Measurements from ENCODE around the gene MLYCD. TPM values are rescaled to one million over a fixed set of nuclear protein-coding genes. Genes with fewer than 3 reads are reported as not detected.

The MLYCD gene
- total and polyA plus RNA-seq, 10 of the 15 experiments (the other 5 are each of a cell fraction or from before 2014, with no cell fraction given), result 0.21 to 3.7 (median 1.7) TPM

DNA sequence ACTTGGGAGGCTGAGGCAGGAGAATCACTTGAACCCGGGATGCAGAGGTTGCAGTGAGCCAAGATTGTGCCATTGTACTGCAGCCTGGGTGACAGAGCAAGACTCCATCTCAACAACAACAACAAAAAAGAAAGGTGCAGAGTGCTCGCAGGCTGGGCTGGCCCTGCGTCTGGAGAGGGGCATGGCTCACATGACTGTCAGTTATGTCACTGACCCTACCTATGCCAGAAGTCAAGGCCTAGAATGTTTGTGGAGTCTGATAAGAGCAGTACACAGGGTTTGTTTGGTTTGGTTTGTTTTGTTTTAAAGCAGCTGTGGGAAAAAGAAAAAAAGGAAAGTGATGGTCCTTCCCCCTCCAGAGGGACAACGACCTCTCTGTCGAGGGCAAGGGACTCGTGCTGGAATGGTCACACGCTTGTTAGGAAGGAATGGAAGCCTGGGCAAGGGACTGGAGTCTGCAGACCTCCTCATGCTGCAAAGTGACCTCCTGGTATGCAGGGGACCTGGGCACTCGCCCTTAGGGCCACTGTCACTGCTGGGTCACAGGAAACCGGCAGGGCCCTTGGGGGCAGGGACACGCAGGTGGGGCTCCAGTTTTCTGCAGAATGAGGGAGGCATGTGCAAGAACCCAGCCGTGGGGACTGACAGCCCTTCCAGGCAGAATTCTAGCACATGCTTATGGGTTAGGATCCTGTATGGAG, 44.0 kb downstream of the MLYCD start (continued):
- TF ChIP-seq, protein P1, sequence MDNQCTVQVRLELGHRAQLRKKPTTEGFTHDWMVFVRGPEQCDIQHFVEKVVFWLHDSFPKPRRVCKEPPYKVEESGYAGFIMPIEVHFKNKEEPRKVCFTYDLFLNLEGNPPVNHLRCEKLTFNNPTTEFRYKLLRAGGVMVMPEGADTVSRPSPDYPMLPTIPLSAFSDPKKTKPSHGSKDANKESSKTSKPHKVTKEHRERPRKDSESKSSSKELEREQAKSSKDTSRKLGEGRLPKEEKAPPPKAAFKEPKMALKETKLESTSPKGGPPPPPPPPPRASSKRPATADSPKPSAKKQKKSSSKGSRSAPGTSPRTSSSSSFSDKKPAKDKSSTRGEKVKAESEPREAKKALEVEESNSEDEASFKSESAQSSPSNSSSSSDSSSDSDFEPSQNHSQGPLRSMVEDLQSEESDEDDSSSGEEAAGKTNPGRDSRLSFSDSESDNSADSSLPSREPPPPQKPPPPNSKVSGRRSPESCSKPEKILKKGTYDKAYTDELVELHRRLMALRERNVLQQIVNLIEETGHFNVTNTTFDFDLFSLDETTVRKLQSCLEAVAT (IDR thresholded peaks at IDR 0.05), result no peak
- TF ChIP-seq PBX3 (IDR thresholded peaks at IDR 0.05; ENCODE audit: insufficient replicate concordance, low read depth, low read length), result no peak
- TF ChIP-seq TCF7 (IDR thresholded peaks at IDR 0.05; ENCODE audit: borderline replicate concordance), result no peak
- no peak for TF ChIP-seq TBL1XR1 (IDR thresholded peaks at IDR 0.05; ENCODE audit: low read depth, low read length)
- TF ChIP-seq SMAD1 (IDR thresholded peaks at IDR 0.05; ENCODE audit: low read depth, partially characterized antibody), result no peak

DNA sequence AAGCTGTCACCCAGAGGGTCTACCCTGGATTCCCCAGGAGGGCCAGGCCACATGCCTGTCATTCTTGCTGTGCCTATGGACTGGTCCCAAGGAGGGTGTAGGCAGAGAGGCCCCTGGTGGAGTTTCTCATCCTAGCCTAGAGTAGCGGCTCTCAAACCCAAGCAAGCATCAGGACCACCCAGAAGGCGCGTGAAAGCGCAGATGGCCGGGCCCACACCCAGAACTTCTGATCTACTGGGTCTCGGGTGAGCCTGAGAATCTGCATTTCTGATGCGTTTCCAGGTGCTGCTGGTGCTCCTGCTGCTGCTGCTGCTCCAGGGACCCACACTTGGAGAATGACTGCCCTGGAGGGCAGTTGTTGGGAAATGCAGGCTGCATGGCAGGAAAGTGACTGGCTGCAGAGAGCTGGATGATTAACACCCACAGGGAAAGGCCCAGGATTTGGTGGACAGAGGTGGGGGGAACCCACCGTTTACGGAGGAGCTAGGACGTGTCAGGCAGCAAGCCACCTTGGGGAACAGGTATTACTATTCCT, 44.7 kb downstream of the MLYCD start:
- ATAC-seq, result no peak
- H3K4me2 ChIP-seq (ENCODE audit: control insufficient read depth, insufficient read depth), result no peak overlapping the region
- H3K9me3 ChIP-seq (replicated peaks; ENCODE audit: control insufficient read depth, insufficient read depth, low read length), result no peaks in the 10 kb centered on the region
- H3K36me3 ChIP-seq (ENCODE audit: control insufficient read depth in 2 of 2, insufficient read depth in 2 of 2, low read length in 1 of 2), result no peaks in the 10 kb centered on the region
- POLR2A ChIA-PET, result no interaction called here
- no peak overlapping the region for H2AFZ ChIP-seq (ENCODE audit: control insufficient read depth, low read depth, low read length)
- RAD21 ChIA-PET (ENCODE audit: unreplicated experiment), result no interaction called here
- H3K4me1 ChIP-seq (ENCODE audit: control insufficient read depth, insufficient read depth, low read length), result no peaks in the 10 kb centered on the region
- no peaks in the 10 kb centered on the region for H4K20me1 ChIP-seq (ENCODE audit: control insufficient read depth, insufficient read depth)
- H3K4me3 ChIP-seq, result no peak overlapping the region
- SMC1A ChIA-PET (ENCODE audit: uncharacterized antibody, unreplicated experiment), result no interaction called here
- H3K79me2 ChIP-seq (ENCODE audit: control insufficient read depth, insufficient read depth, low read length), result no peaks in the 10 kb centered on the region
- no TSS peak for BruUV-seq (replicated peaks)
- H3K27ac ChIP-seq (ENCODE audit: control insufficient read depth, insufficient read depth), result no peak overlapping the region
- FAIRE-seq, result no peak
- no peak overlapping the region for H3K9ac ChIP-seq (ENCODE audit: control insufficient read depth, insufficient read depth, low read length)
- WGBS (ENCODE audit: insufficient coverage, insufficient replicate concordance, low lambda C conversion rate, missing lambda C conversion rate), result 52% methylated on average over 10 of the region's 10 CpGs
- DNase-seq (ENCODE audit: low read depth, low spot score), result no peak
- intact Hi-C loops (cut with micrococcal nuclease; ENCODE audit: unreplicated experiment), result no loop called here
- in situ Hi-C loops (cut with MboI), result no loop called here
- CTCF ChIA-PET, result no interaction called here
- no peaks in the 10 kb centered on the region; a peak in 1 of 4 replicates for H3K27me3 ChIP-seq (replicated peaks in 1 of 2; ENCODE audit: control insufficient read depth in 2 of 2, insufficient read depth in 2 of 2, low read length in 1 of 2)
- TF ChIP-seq YBX1 (IDR thresholded peaks at IDR 0.05) (no peak), HDAC6 (IDR thresholded peaks at IDR 0.05; ENCODE audit: unreplicated experiment) (no peak), FOXK2 (IDR thresholded peaks at IDR 0.05) (no peak), ESRRA (IDR thresholded peaks at IDR 0.05; ENCODE audit: low read length) (no peak), GABPA (IDR thresholded peaks at IDR 0.05; ENCODE audit: low read depth) (no peak), ETV6 (conservative IDR thresholded peaks at IDR 0.05 in 1 of 2, IDR thresholded peaks at IDR 0.05 in 1 of 2; ENCODE audit: borderline replicate concordance in 1 of 2, low read depth in 1 of 2) (no peak), STAT3 (IDR thresholded peaks at IDR 0.05; ENCODE audit: low read depth, low read length) (no peak), PAX8 (IDR thresholded peaks at IDR 0.05) (no peak), ZBTB33 (IDR thresholded peaks at IDR 0.05) (no peak), DPF2 (IDR thresholded peaks at IDR 0.05) (no peak), SKIL (IDR thresholded peaks at IDR 0.05; ENCODE audit: low read depth, poor library complexity, severe bottlenecking) (no peak)

Measured in GM12878 (cell line).